ENCODE data around the gene ZNF547. TPM values are rescaled to one million over a fixed set of nuclear protein-coding genes. Genes with fewer than 3 reads are reported as not detected.
A peak's percentile ranks its signal among the peaks of the same experiment; 100 is the strongest.

ZNF547 gene
- total and polyA plus RNA-seq, 2 of the 8 experiments (the other 6 are each of a cell fraction or from before 2014, with no cell fraction given) = 1.1 to 2.1 TPM

- H3K18ac ChIP-seq (ENCODE audit: extremely low read depth, low read length) = no peak overlapping the region
- H4K8ac ChIP-seq (ENCODE audit: extremely low read depth, insufficient read depth, low read length) = peak overlapping the region; percentile 90; the same call in 1 of the 2 replicates
- WGBS, 2 experiments (ENCODE audit: extremely low coverage in 1 of 2, insufficient coverage in 1 of 2, insufficient read length in 1 of 2, insufficient replicate concordance in 2 of 2, low coverage in 1 of 2, low lambda C conversion rate in 2 of 2, missing lambda C conversion rate in 1 of 2) = 64% methylated on average over 8 of the region's 8 CpGs; no CpG with 5 or more reads in 1 of the 2 experiments
- peaks cover 12% of the 10 kb centered on the region for H3K79me1 ChIP-seq (ENCODE audit: low read depth, low read length)
- no peak overlapping the region for H2BK12ac ChIP-seq (ENCODE audit: low read depth, low read length)
- no peaks in the 10 kb centered on the region for H3K9me3 ChIP-seq (ENCODE audit: insufficient read depth in 2 of 2, low read depth in 1 of 2, low read length in 1 of 2)
- no peak overlapping the region for H3K56ac ChIP-seq (replicated peaks; ENCODE audit: insufficient read length, low read depth, low read length)
- 0 out of 2 replicates have a peak overlapping the region, but pooled peaks have one; percentile 8 for H2AFZ ChIP-seq (ENCODE audit: low read length)
- no peak overlapping the region for H4K5ac ChIP-seq (ENCODE audit: insufficient read length, low read depth, low read length)
- H2BK20ac ChIP-seq (ENCODE audit: low read length) = no peak overlapping the region
- H3K79me2 ChIP-seq (ENCODE audit: control insufficient read depth in 1 of 2, insufficient read depth in 2 of 2, low read length in 2 of 2) = peaks cover 11 to 29% of the 10 kb centered on the region in 2 experiments
- peaks cover 5 to 20% (median 13%) of the 10 kb centered on the region in 4 experiments; a peak in 6 of 8 replicates for H3K36me3 ChIP-seq (ENCODE audit: control insufficient read depth in 2 of 4, insufficient read depth in 4 of 4, low read length in 3 of 4)
- no peak overlapping the region for H3K23ac ChIP-seq (ENCODE audit: insufficient read length)
- no peak overlapping the region for H2BK120ac ChIP-seq (replicated peaks; ENCODE audit: low read depth, low read length)
- H4K91ac ChIP-seq (replicated peaks; ENCODE audit: insufficient read length, low read length) = no peak overlapping the region
- no peak for FAIRE-seq
- no peaks in the 10 kb centered on the region; a peak in 2 of 7 replicates for H3K27me3 ChIP-seq (replicated peaks in 1 of 4; ENCODE audit: control insufficient read depth in 3 of 4, extremely low read depth in 1 of 4, insufficient read depth in 3 of 4, low read length in 3 of 4)
- peaks cover 7% of the 10 kb centered on the region for H3K23me2 ChIP-seq (ENCODE audit: low read depth, low read length)
- TF ChIP-seq CBX8 (IDR thresholded peaks at IDR 0.05; ENCODE audit: borderline replicate concordance, low read depth, low read length) = no peak
- TF ChIP-seq CTCF (IDR thresholded peaks at IDR 0.05; ENCODE audit: control extremely low read depth in 1 of 3, insufficient read depth in 1 of 3, low read depth in 1 of 3, low read length in 3 of 3) = no peak
- TF ChIP-seq RXRA (IDR thresholded peaks at IDR 0.05; ENCODE audit: insufficient read depth, low read depth, low read length) = no peak
- no peak for TF ChIP-seq FOSL1 (IDR thresholded peaks at IDR 0.05; ENCODE audit: insufficient read depth, low read depth, low read length)
- TF ChIP-seq RAD21 (IDR thresholded peaks at IDR 0.05 in 1 of 2, conservative IDR thresholded peaks at IDR 0.05 in 1 of 2; ENCODE audit: low read depth in 2 of 2, low read length in 2 of 2) = no peak
- no peak for TF ChIP-seq EGR1 (IDR thresholded peaks at IDR 0.05; ENCODE audit: borderline replicate concordance, low read depth, low read length)
- no peak for TF ChIP-seq JUND (IDR thresholded peaks at IDR 0.05; ENCODE audit: low read length)
- TF ChIP-seq MAFK (IDR thresholded peaks at IDR 0.05; ENCODE audit: low read depth, low read length) = no peak
- no peak for DNase-seq (ENCODE audit: low read depth in 1 of 2, low spot score in 2 of 2)
- POLR2A ChIA-PET (ENCODE audit: partially characterized antibody) = interaction anchor here (1.1 to 1.6 kb wide), 7 partner anchors 9 to 42 kb away, joined by 3 to 5 read pairs (median 3); partner anchors contain the start of genes TRAPPC2B and ZNF547
- CTCF ChIA-PET (ENCODE audit: partially characterized antibody) = interaction anchor here (0.7 to 1.5 kb wide), 4 partner anchors 10 to 19 kb away, joined by 3 to 4 read pairs (median 3); no protein-coding TSS in a partner anchor
- H4K20me1 ChIP-seq (replicated peaks in 1 of 2; ENCODE audit: control insufficient read depth in 1 of 2, insufficient read depth in 2 of 2, low read length in 2 of 2) = peaks cover 0 to 7% of the 10 kb centered on the region in 2 experiments
- H2AK5ac ChIP-seq (ENCODE audit: low read depth, low read length) = no peak overlapping the region
- H3K9ac ChIP-seq (replicated peaks in 1 of 4; ENCODE audit: extremely low read depth in 1 of 4, low read depth in 3 of 4, low read length in 3 of 4) = peak overlapping the region in 3 of 4 experiments; percentile 81 to 83 (median 82); a peak in 6 of 7 replicates
- H3K4ac ChIP-seq (replicated peaks; ENCODE audit: insufficient read length, low read depth, low read length) = no peak overlapping the region
- peak overlapping the region; percentile 81 to 90 (median 87) for H3K4me3 ChIP-seq (ENCODE audit: extremely low read depth in 1 of 4, insufficient read depth in 2 of 4, low read depth in 3 of 4, low read length in 4 of 4)
- peak overlapping the region; percentile 87 to 89 for H3K4me2 ChIP-seq (ENCODE audit: insufficient read depth in 1 of 2, low read depth in 2 of 2, low read length in 2 of 2)
- no peak overlapping the region for H3K14ac ChIP-seq (ENCODE audit: insufficient read length)
- 0 out of 2 replicates have a peak overlapping the region, but pooled peaks have one; percentile 78 for H3K27ac ChIP-seq (ENCODE audit: low read depth, low read length)
- H3K4me1 ChIP-seq (replicated peaks in 1 of 4; ENCODE audit: control insufficient read depth in 3 of 4, insufficient read depth in 4 of 4, low read length in 3 of 4) = peaks cover 0 to 2% (median under 1%) of the 10 kb centered on the region in 4 experiments; a peak in 3 of 7 replicates
- H2BK15ac ChIP-seq (ENCODE audit: low read length) = no peak overlapping the region
- no peak overlapping the region for H2BK5ac ChIP-seq (ENCODE audit: low read depth, low read length)
Observed at GRCh38 chr19:57321116-57321515, 42.2 kb upstream of the ZNF547 start.

Data from H1 (cell line).